22Rv1 (cell line): ENCODE measurements around the gene RAB19.
"Not testable (repeated sequence)": the region's sequence is repeated elsewhere in the genome, so short reads cannot be mapped to it uniquely, and the experiment has no call there.

Experiments
- H3K27ac ChIP-seq: fragments of 450-650 bp; 2 replicates; pipeline ENCODE4 v1.5.1; 2017
- CTCF ChIP-seq: fragments of 450-650 bp; IDR thresholded peaks from 2 replicates; pipeline ENCODE4 v1.5.1; 2017; ENCODE audit warnings: mild to moderate bottlenecking
- ZFX ChIP-seq: fragments of 450-650 bp; IDR thresholded peaks from 2 replicates; pipeline ENCODE4 v1.6.1; 2017; ENCODE audit warnings: antibody characterized with exemption, borderline replicate concordance

The RAB19 gene

GRCh38 chr7:140404565-140405065 lies 757 bp downstream of the RAB19 start:
- H3K27ac ChIP-seq = peak overlapping the region; percentile 81
- TF ChIP-seq ZFX (no peak), CTCF (no peak)

- TF ChIP-seq ZFX (no peak), CTCF (no peak)
- H3K27ac ChIP-seq = no peak overlapping the region
Observed at GRCh38 chr7:140415361-140415760, 11.5 kb downstream of the RAB19 start.

GRCh38 chr7:140415816-140416215 lies 12.0 kb downstream of the RAB19 start:
- H3K27ac ChIP-seq = not testable (repeated sequence)

GRCh38 chr7:140416560-140416959 lies 12.7 kb downstream of the RAB19 start:
- no peak overlapping the region for H3K27ac ChIP-seq
- TF ChIP-seq CTCF = no peak
- no peak for TF ChIP-seq ZFX

- no peak overlapping the region for H3K27ac ChIP-seq
- TF ChIP-seq ZFX (no peak), CTCF (no peak)
Observed at GRCh38 chr7:140417456-140418155, 13.7 kb downstream of the RAB19 start.

- not testable (repeated sequence) for H3K27ac ChIP-seq
Observed at GRCh38 chr7:140418156-140418472, 14.3 kb downstream of the RAB19 start.

GRCh38 chr7:140418653-140419052 lies 14.8 kb downstream of the RAB19 start:
- no peak overlapping the region for H3K27ac ChIP-seq
- TF ChIP-seq ZFX (no peak), CTCF (no peak)

GRCh38 chr7:140421521-140421920 lies 17.7 kb downstream of the RAB19 start:
- TF ChIP-seq ZFX = no peak
- no peak for TF ChIP-seq CTCF
- no peak overlapping the region for H3K27ac ChIP-seq
